Calu3 (cell line): ENCODE measurements around the gene RAB3C. TPM values are rescaled to one million over a fixed set of nuclear protein-coding genes. Genes with fewer than 3 reads are reported as not detected.
A peak's percentile ranks its signal among the peaks of the same experiment; 100 is the strongest.

Experiments used
- BruUV-seq: library from RNA; stranded (reverse); fragments of 400-500 nt; replicated peaks from 2 replicates; lab custom pipeline; 2021; lab: Mats Ljungman, UMichigan
- CTCF ChIA-PET: fragments of 300-600 bp; sonication (Branson Sonifier 250); formaldehyde crosslinking; loops from one replicate; lab custom pipeline; 2022; ENCODE audit warnings: antibody characterized with exemption; lab: Charles Lee
- DNase-seq: peaks from one replicate; pipeline ENCODE4 v3.0.0; 2022
- H3K27ac Mint-ChIP-seq: one replicate; pipeline ENCODE4 v1.8.0; 2022; ENCODE audit warnings: mixed read lengths; ENCODE audit not compliant: unreplicated experiment
- H3K27me3 Mint-ChIP-seq: one replicate; pipeline ENCODE4 v1.8.0; 2022; ENCODE audit warnings: mixed read lengths; ENCODE audit not compliant: unreplicated experiment
- H3K36me3 Mint-ChIP-seq: one replicate; pipeline ENCODE4 v1.8.0; 2022; ENCODE audit warnings: mild to moderate bottlenecking, moderate library complexity, mixed read lengths; ENCODE audit not compliant: insufficient read depth, unreplicated experiment
- H3K4me1 Mint-ChIP-seq: one replicate; pipeline ENCODE4 v1.8.0; 2022; ENCODE audit warnings: mild to moderate bottlenecking, low read depth, mixed read lengths; ENCODE audit not compliant: unreplicated experiment
- H3K4me3 Mint-ChIP-seq: one replicate; pipeline ENCODE4 v1.8.0; 2022; ENCODE audit warnings: mild to moderate bottlenecking, low read depth, moderate library complexity, mixed read lengths; ENCODE audit not compliant: unreplicated experiment
- H3K9me3 Mint-ChIP-seq: one replicate; pipeline ENCODE4 v1.8.0; 2022; ENCODE audit warnings: low read depth, mixed read lengths; ENCODE audit not compliant: unreplicated experiment
- CTCF ChIP-seq: fragments of 200-600 bp; IDR thresholded peaks from one replicate; pipeline ENCODE4 v1.8.0; 2022; ENCODE audit warnings: antibody characterized with exemption; ENCODE audit not compliant: unreplicated experiment
- intact Hi-C: fragments of 100-400 bp; cut with micrococcal nuclease; formaldehyde crosslinking; loops from one replicate; pipeline ENCODE4 v1.10.0; 2022; ENCODE audit not compliant: unreplicated experiment
- total RNA-seq: library from RNA; stranded (reverse); gene quantifications from 2 replicates; pipeline ENCODE4 v1.2.3, GENCODE V29; 2022

Gene RAB3C
- total RNA-seq, 1 experiment from 2014 or later, result not detected

DNA sequence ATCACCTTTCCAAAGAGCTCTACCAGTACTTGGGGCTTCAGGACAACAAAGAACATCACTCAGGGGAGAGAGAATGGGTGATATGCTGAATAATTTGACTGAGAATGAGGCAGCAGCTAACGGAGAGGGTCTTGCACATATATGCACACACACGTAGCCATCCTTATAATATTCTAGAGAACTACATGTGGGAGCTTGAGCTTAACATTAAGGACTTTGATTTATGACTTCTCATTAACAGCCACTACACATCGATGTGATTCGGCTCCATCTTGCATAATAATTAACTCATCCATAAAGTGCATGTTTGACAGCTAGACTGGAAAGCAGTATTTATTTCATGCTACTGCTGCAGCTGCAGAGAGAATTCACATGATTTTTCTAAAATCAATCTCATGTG is 163.4 kb downstream of the RAB3C start:
- no peak for TF ChIP-seq CTCF
- H3K4me3 Mint-ChIP-seq, result no peak overlapping the region
- H3K4me1 Mint-ChIP-seq, result peaks cover 5% of the 10 kb centered on the region
- no peak overlapping the region for H3K27ac Mint-ChIP-seq
- no peaks in the 10 kb centered on the region for H3K9me3 Mint-ChIP-seq
- CTCF ChIA-PET, result no interaction called here
- peaks cover 36% of the 10 kb centered on the region for H3K27me3 Mint-ChIP-seq
- BruUV-seq, result no TSS peak
- intact Hi-C loops, result no loop called here
- no peaks in the 10 kb centered on the region for H3K36me3 Mint-ChIP-seq
- DNase-seq, result no peak

- no peak overlapping the region for H3K4me3 Mint-ChIP-seq
- TF ChIP-seq CTCF, result no peak
- CTCF ChIA-PET, result no interaction called here
- intact Hi-C loops, result no loop called here
- H3K36me3 Mint-ChIP-seq, result no peaks in the 10 kb centered on the region
- H3K27me3 Mint-ChIP-seq, result peaks cover 39% of the 10 kb centered on the region
- no TSS peak for BruUV-seq
- peaks cover 9% of the 10 kb centered on the region for H3K4me1 Mint-ChIP-seq
- no peak for DNase-seq
- no peaks in the 10 kb centered on the region for H3K9me3 Mint-ChIP-seq
- no peak overlapping the region for H3K27ac Mint-ChIP-seq
These were observed 167.2 kb downstream of the RAB3C start for GRCh38 chr5:58750036-58750435.

GRCh38 chr5:58751222-58751837 is 168.5 kb downstream of the RAB3C start:
- peaks cover 34% of the 10 kb centered on the region for H3K27me3 Mint-ChIP-seq
- H3K4me3 Mint-ChIP-seq, result no peak overlapping the region
- DNase-seq, result peak; percentile 10
- no TSS peak for BruUV-seq
- TF ChIP-seq CTCF, result no peak
- no peak overlapping the region for H3K27ac Mint-ChIP-seq
- CTCF ChIA-PET, result no interaction called here
- H3K4me1 Mint-ChIP-seq, result peaks cover 9% of the 10 kb centered on the region
- intact Hi-C loops, result no loop called here
- no peaks in the 10 kb centered on the region for H3K36me3 Mint-ChIP-seq
- no peaks in the 10 kb centered on the region for H3K9me3 Mint-ChIP-seq

DNA sequence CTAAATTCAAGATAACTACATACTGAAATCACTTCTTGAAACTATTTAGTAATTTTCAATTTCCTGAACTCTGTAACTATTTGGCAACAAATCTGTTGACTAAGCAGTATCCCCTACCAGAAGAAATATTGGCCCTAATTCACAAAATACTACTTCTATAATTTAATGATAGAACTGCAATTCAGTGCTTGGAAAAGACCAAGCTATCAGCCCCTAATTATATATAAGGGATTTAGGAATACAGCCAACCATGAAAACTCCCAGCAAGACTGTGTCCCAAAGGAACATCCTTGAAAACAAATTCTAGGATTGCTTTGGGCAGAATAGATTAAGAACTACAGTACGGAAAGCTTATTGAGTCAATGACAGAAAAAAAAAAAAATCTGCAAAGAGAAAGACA is 169.2 kb downstream of the RAB3C start:
- Mint-ChIP-seq H3K36me3 (no peaks in the 10 kb centered on the region), H3K4me3 (no peak overlapping the region), H3K27me3 (peaks cover 30% of the 10 kb centered on the region), H3K4me1 (peaks cover 9% of the 10 kb centered on the region), H3K27ac (no peak overlapping the region), H3K9me3 (no peaks in the 10 kb centered on the region)
- BruUV-seq, result no TSS peak
- intact Hi-C loops, result no loop called here
- no peak for TF ChIP-seq CTCF
- no peak for DNase-seq
- CTCF ChIA-PET, result no interaction called here
